Measurements from ENCODE around the gene RENBP.

RENBP gene

DNA sequence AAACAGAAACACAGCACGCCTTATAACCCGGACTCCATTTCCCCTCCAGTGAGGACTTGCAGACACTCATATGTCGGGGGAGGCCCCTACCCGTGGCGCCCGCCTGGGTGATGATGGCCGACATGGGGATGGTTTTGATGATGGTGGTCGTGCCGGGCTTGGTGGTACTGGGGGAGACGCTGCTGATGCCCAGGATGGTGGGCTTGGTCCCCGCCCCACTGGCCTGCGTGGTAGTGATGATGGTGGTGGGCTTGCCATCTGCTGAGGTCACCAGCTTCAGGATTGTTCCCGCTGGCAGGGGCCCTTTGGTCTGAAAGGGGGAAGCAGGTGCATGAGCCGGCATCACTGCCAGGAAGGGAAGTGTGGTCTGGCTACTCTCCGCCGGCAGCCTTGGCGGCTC lies 12.8 kb upstream of the RENBP start:
- no peak overlapping the region for H4K91ac ChIP-seq (ENCODE audit: low read depth, low read length, poor library complexity)
- no peak overlapping the region for H3K4me2 ChIP-seq (ENCODE audit: insufficient read depth, low read length, poor library complexity, severe bottlenecking)
- H3K27ac ChIP-seq (replicated peaks; ENCODE audit: low read length), result no peak overlapping the region
- no peak overlapping the region for H4K8ac ChIP-seq (ENCODE audit: low read depth, low read length)
- H3K27me3 ChIP-seq (ENCODE audit: control insufficient read depth in 3 of 3, insufficient read depth in 3 of 3, low read depth in 1 of 3, low read length in 3 of 3), result no peaks in the 10 kb centered on the region
- H3K4me1 ChIP-seq (ENCODE audit: control insufficient read depth in 2 of 2, insufficient read depth in 1 of 2, low read depth in 1 of 2, low read length in 2 of 2), result peaks cover 0 to 2% of the 10 kb centered on the region in 2 donors
- no peak overlapping the region for H2BK120ac ChIP-seq (ENCODE audit: low read depth, low read length)
- no CpG with 5 or more reads among the region's 17 CpGs for WGBS, 2 donors (ENCODE audit: extremely low coverage in 2 of 2, insufficient read length in 2 of 2, insufficient replicate concordance in 1 of 2)
- peaks cover 62 to 100% of the 10 kb centered on the region in 2 donors for H3K36me3 ChIP-seq (replicated peaks in 1 of 2; ENCODE audit: control insufficient read depth in 2 of 2, insufficient read depth in 2 of 2, low read length in 2 of 2)
- H3K4me3 ChIP-seq (ENCODE audit: low read length in 2 of 2), result no peak overlapping the region
- H3K9ac ChIP-seq (ENCODE audit: low read depth, low read length, poor library complexity), result no peak overlapping the region
- H3K23ac ChIP-seq (ENCODE audit: low read depth, low read length, poor library complexity), result no peak overlapping the region
- no peak overlapping the region for H3K18ac ChIP-seq (ENCODE audit: low read length)
- no peak overlapping the region for H3K14ac ChIP-seq (ENCODE audit: low read length)
- H3K4ac ChIP-seq (ENCODE audit: low read length), result no peak overlapping the region
- H3K9me3 ChIP-seq (replicated peaks in 1 of 2; ENCODE audit: control insufficient read depth in 2 of 2, insufficient read depth in 1 of 2, low read depth in 1 of 2, low read length in 2 of 2), result no peaks in the 10 kb centered on the region
- no peak overlapping the region for H2BK5ac ChIP-seq (ENCODE audit: low read length)
- no peak overlapping the region for H2BK15ac ChIP-seq (ENCODE audit: low read length)
- H2AFZ ChIP-seq (ENCODE audit: low read length), result no peak overlapping the region
- no peak for DNase-seq (ENCODE audit: low spot score)
- H3K79me1 ChIP-seq (ENCODE audit: low read depth, low read length), result peaks cover 11% of the 10 kb centered on the region
- no peak overlapping the region for H2AK5ac ChIP-seq (ENCODE audit: low read depth, low read length)
- H2BK12ac ChIP-seq (ENCODE audit: low read length), result no peak overlapping the region

DNA sequence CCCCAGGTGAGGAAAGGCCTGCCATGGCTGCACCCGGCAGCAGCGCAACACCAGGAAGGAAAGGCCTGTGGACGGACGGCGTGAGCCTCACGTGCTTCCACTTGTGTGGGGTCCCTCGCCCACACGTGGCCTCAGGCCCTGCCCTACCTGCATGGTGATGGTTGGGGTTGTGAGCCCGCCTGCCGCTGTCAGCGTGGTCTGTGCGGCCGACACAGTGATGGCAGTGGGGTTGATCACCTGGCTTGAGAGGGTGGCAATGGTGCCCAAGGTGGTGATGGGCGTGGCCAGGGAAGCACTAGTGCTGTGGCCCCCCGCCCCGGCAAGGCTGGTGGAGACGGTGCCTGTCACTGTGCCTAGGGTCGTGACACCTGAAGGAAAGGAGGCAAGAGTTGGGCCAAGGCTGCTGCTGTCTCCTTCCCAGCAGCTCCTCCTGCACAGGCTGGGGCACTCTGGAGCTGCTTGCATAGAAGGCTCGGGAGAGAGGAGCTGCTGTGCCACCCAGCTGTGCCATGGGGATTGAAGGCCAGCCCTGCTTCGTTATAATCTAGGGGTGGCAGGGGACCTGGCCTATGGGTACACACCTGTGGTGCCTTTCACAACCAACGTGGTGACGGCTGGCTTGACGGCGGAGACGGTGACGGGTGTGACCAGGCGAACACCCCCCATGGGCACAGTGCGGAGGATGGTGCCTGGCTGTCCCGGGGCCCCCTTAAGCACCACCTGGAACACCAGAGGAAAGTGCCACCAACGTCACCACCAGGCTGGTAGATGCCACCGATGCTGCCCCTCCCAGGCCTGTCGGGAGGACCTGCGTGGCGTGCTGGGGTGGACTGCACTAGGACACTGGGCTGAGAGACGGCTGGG lies 11.8 kb upstream of the RENBP start:
- no peaks in the 10 kb centered on the region for H3K27me3 ChIP-seq (ENCODE audit: control insufficient read depth in 3 of 3, insufficient read depth in 3 of 3, low read depth in 1 of 3, low read length in 3 of 3)
- peaks cover 60 to 100% of the 10 kb centered on the region in 2 donors for H3K36me3 ChIP-seq (replicated peaks in 1 of 2; ENCODE audit: control insufficient read depth in 2 of 2, insufficient read depth in 2 of 2, low read length in 2 of 2)
- H3K9me3 ChIP-seq (replicated peaks in 1 of 2; ENCODE audit: control insufficient read depth in 2 of 2, insufficient read depth in 1 of 2, low read depth in 1 of 2, low read length in 2 of 2), result no peaks in the 10 kb centered on the region
- H2BK120ac ChIP-seq (ENCODE audit: low read depth, low read length), result no peak overlapping the region
- no peak overlapping the region for H4K8ac ChIP-seq (ENCODE audit: low read depth, low read length)
- DNase-seq (ENCODE audit: low spot score), result no peak
- no peak overlapping the region for H2BK12ac ChIP-seq (ENCODE audit: low read length)
- H2BK5ac ChIP-seq (ENCODE audit: low read length), result no peak overlapping the region
- H4K91ac ChIP-seq (ENCODE audit: low read depth, low read length, poor library complexity), result no peak overlapping the region
- no peak overlapping the region for H2AK5ac ChIP-seq (ENCODE audit: low read depth, low read length)
- H3K18ac ChIP-seq (ENCODE audit: low read length), result no peak overlapping the region
- H3K27ac ChIP-seq (replicated peaks; ENCODE audit: low read length), result no peak overlapping the region
- H3K4me3 ChIP-seq (ENCODE audit: low read length in 2 of 2), result no peak overlapping the region
- no peak overlapping the region for H3K4ac ChIP-seq (ENCODE audit: low read length)
- no peak overlapping the region for H3K9ac ChIP-seq (ENCODE audit: low read depth, low read length, poor library complexity)
- H2AFZ ChIP-seq (ENCODE audit: low read length), result no peak overlapping the region
- WGBS, 2 donors (ENCODE audit: extremely low coverage in 2 of 2, insufficient read length in 2 of 2, insufficient replicate concordance in 1 of 2), result no CpG with 5 or more reads among the region's 35 CpGs
- H3K79me1 ChIP-seq (ENCODE audit: low read depth, low read length), result peaks cover 8% of the 10 kb centered on the region
- no peak overlapping the region for H3K14ac ChIP-seq (ENCODE audit: low read length)
- no peak overlapping the region for H2BK15ac ChIP-seq (ENCODE audit: low read length)
- H3K4me2 ChIP-seq (ENCODE audit: insufficient read depth, low read length, poor library complexity, severe bottlenecking), result no peak overlapping the region
- peaks cover 0 to 2% of the 10 kb centered on the region in 2 donors for H3K4me1 ChIP-seq (ENCODE audit: control insufficient read depth in 2 of 2, insufficient read depth in 1 of 2, low read depth in 1 of 2, low read length in 2 of 2)
- H3K23ac ChIP-seq (ENCODE audit: low read depth, low read length, poor library complexity), result no peak overlapping the region

DNA sequence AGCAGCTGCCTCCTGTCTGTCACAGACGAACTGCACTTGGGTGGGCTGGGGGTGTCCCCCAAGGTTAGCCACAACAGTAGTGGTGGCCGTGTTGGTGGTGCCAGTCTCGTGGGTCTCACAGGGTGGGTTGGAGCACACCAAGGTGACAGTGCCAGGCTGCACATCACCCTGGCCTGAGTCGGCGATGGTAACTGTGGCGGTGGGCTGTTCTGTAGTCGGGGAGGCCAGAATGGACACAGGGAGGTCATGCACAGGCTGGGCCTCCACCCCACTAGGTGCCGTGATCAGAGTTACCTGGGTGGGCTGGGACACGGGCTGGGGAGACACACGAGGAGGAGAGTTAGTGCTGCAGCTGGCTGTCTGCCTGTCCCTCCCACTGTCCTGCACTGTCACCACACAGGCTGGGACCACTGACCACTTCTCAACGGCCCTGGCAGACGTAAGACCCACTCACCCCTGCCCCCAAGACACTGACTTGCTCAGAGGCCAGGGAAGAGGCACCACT lies 10.8 kb upstream of the RENBP start:
- no peak overlapping the region for H3K4me3 ChIP-seq (ENCODE audit: low read length in 2 of 2)
- H2BK12ac ChIP-seq (ENCODE audit: low read length), result no peak overlapping the region
- no peak overlapping the region for H3K9ac ChIP-seq (ENCODE audit: low read depth, low read length, poor library complexity)
- H3K27me3 ChIP-seq (ENCODE audit: control insufficient read depth in 3 of 3, insufficient read depth in 3 of 3, low read depth in 1 of 3, low read length in 3 of 3), result no peaks in the 10 kb centered on the region
- no CpG with 5 or more reads among the region's 12 CpGs for WGBS, 2 donors (ENCODE audit: extremely low coverage in 2 of 2, insufficient read length in 2 of 2, insufficient replicate concordance in 1 of 2)
- H3K79me1 ChIP-seq (ENCODE audit: low read depth, low read length), result peaks cover 10% of the 10 kb centered on the region
- H2BK15ac ChIP-seq (ENCODE audit: low read length), result no peak overlapping the region
- H3K4ac ChIP-seq (ENCODE audit: low read length), result no peak overlapping the region
- peaks cover 0 to 2% of the 10 kb centered on the region in 2 donors for H3K4me1 ChIP-seq (ENCODE audit: control insufficient read depth in 2 of 2, insufficient read depth in 1 of 2, low read depth in 1 of 2, low read length in 2 of 2)
- H3K36me3 ChIP-seq (replicated peaks in 1 of 2; ENCODE audit: control insufficient read depth in 2 of 2, insufficient read depth in 2 of 2, low read length in 2 of 2), result peaks cover 62 to 100% of the 10 kb centered on the region in 2 donors
- H2AFZ ChIP-seq (ENCODE audit: low read length), result no peak overlapping the region
- H3K9me3 ChIP-seq (replicated peaks in 1 of 2; ENCODE audit: control insufficient read depth in 2 of 2, insufficient read depth in 1 of 2, low read depth in 1 of 2, low read length in 2 of 2), result no peaks in the 10 kb centered on the region
- no peak overlapping the region for H3K27ac ChIP-seq (replicated peaks; ENCODE audit: low read length)
- H2AK5ac ChIP-seq (ENCODE audit: low read depth, low read length), result no peak overlapping the region
- no peak overlapping the region for H3K23ac ChIP-seq (ENCODE audit: low read depth, low read length, poor library complexity)
- no peak overlapping the region for H3K18ac ChIP-seq (ENCODE audit: low read length)
- H2BK120ac ChIP-seq (ENCODE audit: low read depth, low read length), result no peak overlapping the region
- H4K91ac ChIP-seq (ENCODE audit: low read depth, low read length, poor library complexity), result no peak overlapping the region
- no peak overlapping the region for H2BK5ac ChIP-seq (ENCODE audit: low read length)
- no peak overlapping the region for H4K8ac ChIP-seq (ENCODE audit: low read depth, low read length)
- H3K14ac ChIP-seq (ENCODE audit: low read length), result no peak overlapping the region
- H3K4me2 ChIP-seq (ENCODE audit: insufficient read depth, low read length, poor library complexity, severe bottlenecking), result no peak overlapping the region
- no peak for DNase-seq (ENCODE audit: low spot score)

DNA sequence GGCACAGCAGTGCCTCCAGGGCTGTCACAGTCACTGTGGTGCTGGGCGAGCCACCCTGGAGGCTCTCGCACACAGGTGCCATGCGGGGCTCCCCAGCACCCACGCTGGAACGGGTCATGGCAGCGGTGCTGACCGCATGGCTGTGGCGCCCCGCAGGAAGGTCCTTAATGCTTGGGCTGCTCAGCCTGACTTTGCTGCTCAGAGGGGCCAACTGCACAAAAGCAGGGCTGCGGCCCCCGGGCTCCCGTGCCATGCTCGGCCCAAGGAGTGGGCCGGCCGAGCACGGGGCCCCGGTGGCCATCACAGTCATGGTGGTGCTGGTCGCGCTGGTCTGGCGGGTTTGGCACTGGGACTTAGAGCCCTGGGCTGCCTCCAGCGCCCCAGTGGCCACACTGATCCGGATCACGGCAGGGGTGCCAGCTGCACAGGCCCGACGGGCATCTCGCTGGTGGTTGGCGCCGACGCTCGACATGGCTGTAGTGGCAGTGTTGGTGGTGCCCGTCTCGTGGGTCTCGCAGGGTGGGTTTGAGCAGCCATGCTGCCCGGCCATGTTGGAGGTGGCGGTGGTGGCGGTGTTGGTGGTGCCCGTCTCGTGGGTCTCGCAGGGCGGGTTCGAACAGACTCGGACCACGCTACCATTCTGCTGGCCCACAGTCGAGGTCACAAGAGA lies 10.2 kb upstream of the RENBP start:
- peaks cover 61 to 100% of the 10 kb centered on the region in 2 donors for H3K36me3 ChIP-seq (replicated peaks in 1 of 2; ENCODE audit: control insufficient read depth in 2 of 2, insufficient read depth in 2 of 2, low read length in 2 of 2)
- no CpG with 5 or more reads among the region's 44 CpGs for WGBS, 2 donors (ENCODE audit: extremely low coverage in 2 of 2, insufficient read length in 2 of 2, insufficient replicate concordance in 1 of 2)
- H4K91ac ChIP-seq (ENCODE audit: low read depth, low read length, poor library complexity), result no peak overlapping the region
- H3K4me3 ChIP-seq (ENCODE audit: low read length in 2 of 2), result no peak overlapping the region
- H2BK12ac ChIP-seq (ENCODE audit: low read length), result no peak overlapping the region
- H2AK5ac ChIP-seq (ENCODE audit: low read depth, low read length), result no peak overlapping the region
- no peak overlapping the region for H3K14ac ChIP-seq (ENCODE audit: low read length)
- H3K9me3 ChIP-seq (replicated peaks in 1 of 2; ENCODE audit: control insufficient read depth in 2 of 2, insufficient read depth in 1 of 2, low read depth in 1 of 2, low read length in 2 of 2), result no peaks in the 10 kb centered on the region
- H4K8ac ChIP-seq (ENCODE audit: low read depth, low read length), result no peak overlapping the region
- no peak overlapping the region for H3K4ac ChIP-seq (ENCODE audit: low read length)
- H3K27ac ChIP-seq (replicated peaks; ENCODE audit: low read length), result no peak overlapping the region
- no peak overlapping the region for H3K9ac ChIP-seq (ENCODE audit: low read depth, low read length, poor library complexity)
- H3K4me2 ChIP-seq (ENCODE audit: insufficient read depth, low read length, poor library complexity, severe bottlenecking), result no peak overlapping the region
- no peak overlapping the region for H2BK120ac ChIP-seq (ENCODE audit: low read depth, low read length)
- H3K23ac ChIP-seq (ENCODE audit: low read depth, low read length, poor library complexity), result no peak overlapping the region
- H3K27me3 ChIP-seq (ENCODE audit: control insufficient read depth in 3 of 3, insufficient read depth in 3 of 3, low read depth in 1 of 3, low read length in 3 of 3), result no peaks in the 10 kb centered on the region
- peaks cover 2 to 3% of the 10 kb centered on the region in 2 donors for H3K4me1 ChIP-seq (ENCODE audit: control insufficient read depth in 2 of 2, insufficient read depth in 1 of 2, low read depth in 1 of 2, low read length in 2 of 2)
- no peak for DNase-seq (ENCODE audit: low spot score)
- H2BK15ac ChIP-seq (ENCODE audit: low read length), result no peak overlapping the region
- H3K79me1 ChIP-seq (ENCODE audit: low read depth, low read length), result peaks cover 7% of the 10 kb centered on the region
- H3K18ac ChIP-seq (ENCODE audit: low read length), result no peak overlapping the region
- no peak overlapping the region for H2AFZ ChIP-seq (ENCODE audit: low read length)
- H2BK5ac ChIP-seq (ENCODE audit: low read length), result no peak overlapping the region

Data from neuronal stem cell (in vitro differentiated cells).